ENCODE data around the gene SPAM1. TPM values are rescaled to one million over a fixed set of nuclear protein-coding genes. Genes with fewer than 3 reads are reported as not detected.

The SPAM1 gene
- total and polyA plus RNA-seq, 8 donors, result not detected

DNA sequence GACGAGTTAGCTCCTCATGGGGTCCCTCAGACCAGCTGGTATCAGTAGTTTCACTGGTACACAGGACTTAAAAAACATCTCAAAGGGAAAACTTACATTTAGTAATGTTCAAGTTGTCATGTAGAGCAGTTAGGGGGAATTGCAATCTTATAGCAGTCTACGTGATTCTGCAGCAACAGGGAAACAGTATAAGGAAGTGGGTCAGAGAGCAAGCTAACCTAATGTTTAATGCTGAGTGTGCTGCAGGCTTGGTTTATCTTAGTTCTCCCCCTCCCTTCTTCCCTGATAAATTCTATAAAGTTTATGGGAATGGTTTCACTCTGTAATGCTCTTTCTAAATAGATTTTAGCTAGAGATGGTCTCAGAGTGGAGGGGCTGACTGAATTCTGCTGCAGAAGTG lies 11.3 kb downstream of the SPAM1 start:
- H3K27ac ChIP-seq, result no peak overlapping the region
- intact Hi-C loops (cut with DNase I), result no loop called here

DNA sequence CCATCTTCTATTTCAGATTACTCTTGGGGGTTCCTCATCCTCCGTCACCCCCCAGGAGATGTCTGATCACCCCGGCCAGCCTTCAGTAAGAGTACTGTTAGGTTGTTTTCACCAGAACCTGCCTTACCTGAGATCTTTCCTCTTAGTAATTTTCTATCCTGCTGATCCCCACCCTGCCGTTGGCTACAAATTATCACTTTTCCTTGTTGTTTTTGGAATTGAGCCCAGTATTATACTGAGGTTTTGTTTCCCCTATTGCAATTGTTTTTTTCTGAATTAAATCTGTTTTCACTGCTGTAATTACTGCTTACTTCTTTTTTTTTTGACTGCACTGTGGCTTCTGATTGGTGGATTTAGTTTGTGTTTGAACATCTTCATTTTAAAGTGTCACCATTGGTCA lies 14.7 kb downstream of the SPAM1 start:
- ATAC-seq, result no peak
- Histone ChIP-seq H3K27ac (no peak overlapping the region), H3K4me1 (no peaks in the 10 kb centered on the region), H3K36me3 (no peaks in the 10 kb centered on the region), H3K4me3 (no peak overlapping the region), H3K27me3 (no peaks in the 10 kb centered on the region), H3K9me3 (peaks cover 0 to 10% of the 10 kb centered on the region in 2 donors)
- DNase-seq, result no peak
- intact Hi-C loops (cut with DNase I), result no loop called here
- TF ChIP-seq, protein P1, sequence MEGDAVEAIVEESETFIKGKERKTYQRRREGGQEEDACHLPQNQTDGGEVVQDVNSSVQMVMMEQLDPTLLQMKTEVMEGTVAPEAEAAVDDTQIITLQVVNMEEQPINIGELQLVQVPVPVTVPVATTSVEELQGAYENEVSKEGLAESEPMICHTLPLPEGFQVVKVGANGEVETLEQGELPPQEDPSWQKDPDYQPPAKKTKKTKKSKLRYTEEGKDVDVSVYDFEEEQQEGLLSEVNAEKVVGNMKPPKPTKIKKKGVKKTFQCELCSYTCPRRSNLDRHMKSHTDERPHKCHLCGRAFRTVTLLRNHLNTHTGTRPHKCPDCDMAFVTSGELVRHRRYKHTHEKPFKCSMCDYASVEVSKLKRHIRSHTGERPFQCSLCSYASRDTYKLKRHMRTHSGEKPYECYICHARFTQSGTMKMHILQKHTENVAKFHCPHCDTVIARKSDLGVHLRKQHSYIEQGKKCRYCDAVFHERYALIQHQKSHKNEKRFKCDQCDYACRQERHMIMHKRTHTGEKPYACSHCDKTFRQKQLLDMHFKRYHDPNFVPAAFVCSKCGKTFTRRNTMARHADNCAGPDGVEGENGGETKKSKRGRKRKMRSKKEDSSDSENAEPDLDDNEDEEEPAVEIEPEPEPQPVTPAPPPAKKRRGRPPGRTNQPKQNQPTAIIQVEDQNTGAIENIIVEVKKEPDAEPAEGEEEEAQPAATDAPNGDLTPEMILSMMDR (IDR thresholded peaks at IDR 0.05), result no peak

More for the DNA sequence above, 11.3 kb downstream of the SPAM1 start:
- TF ChIP-seq, protein P1 (IDR thresholded peaks at IDR 0.05), result no peak
- H3K4me3 ChIP-seq, result no peak overlapping the region
- DNase-seq (no peak), ATAC-seq (no peak)
- no peaks in the 10 kb centered on the region for H3K27me3 ChIP-seq
- no peaks in the 10 kb centered on the region for H3K4me1 ChIP-seq
- no peaks in the 10 kb centered on the region for H3K36me3 ChIP-seq
- H3K9me3 ChIP-seq, result peaks cover 0 to 10% of the 10 kb centered on the region in 2 donors

DNA sequence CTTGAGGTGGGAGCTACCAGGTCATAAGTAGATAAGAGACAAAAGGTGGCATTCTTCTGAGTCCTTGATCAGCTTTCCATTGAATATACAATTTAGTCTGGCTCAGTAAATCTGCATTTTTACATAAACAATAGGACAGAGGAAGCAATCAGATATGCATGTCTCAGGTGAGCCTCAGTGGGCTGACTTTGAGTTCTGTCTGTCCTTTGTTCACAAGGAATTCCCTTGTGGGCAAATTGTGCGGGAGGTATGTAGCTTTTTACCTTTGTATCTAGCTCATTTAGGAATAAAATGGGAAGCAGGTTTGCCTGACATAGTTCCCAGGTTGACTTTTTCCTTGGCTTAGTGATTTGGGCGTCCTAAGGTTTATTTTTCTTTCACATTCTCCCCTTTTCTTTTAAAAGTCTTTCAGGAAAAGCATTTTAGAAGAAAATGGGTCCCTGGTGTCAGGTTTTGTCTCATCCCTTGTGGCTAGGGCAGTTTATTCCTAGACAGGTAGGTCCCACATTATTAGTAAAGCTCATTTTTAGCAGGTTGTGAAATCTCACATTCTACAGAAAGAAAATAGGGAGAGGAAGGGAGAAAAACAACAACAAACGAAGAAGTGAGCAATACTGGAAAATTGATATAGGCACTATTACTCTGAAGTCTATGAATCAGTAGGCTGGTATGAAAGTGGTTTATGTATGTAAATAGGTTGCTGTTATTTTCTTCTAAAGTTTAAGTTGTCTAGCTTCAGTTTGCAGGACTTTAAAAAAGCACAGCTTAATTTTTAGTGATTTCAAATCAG lies 16.5 kb downstream of the SPAM1 start:
- TF ChIP-seq, protein P1 (IDR thresholded peaks at IDR 0.05), result no peak
- Histone ChIP-seq H3K9me3 (no peaks in the 10 kb centered on the region), H3K4me1 (no peaks in the 10 kb centered on the region), H3K27ac (no peak overlapping the region), H3K27me3 (no peaks in the 10 kb centered on the region), H3K4me3 (no peak overlapping the region), H3K36me3 (no peaks in the 10 kb centered on the region)
- DNase-seq, result no peak
- no peak for ATAC-seq
- intact Hi-C loops (cut with DNase I), result no loop called here

DNA sequence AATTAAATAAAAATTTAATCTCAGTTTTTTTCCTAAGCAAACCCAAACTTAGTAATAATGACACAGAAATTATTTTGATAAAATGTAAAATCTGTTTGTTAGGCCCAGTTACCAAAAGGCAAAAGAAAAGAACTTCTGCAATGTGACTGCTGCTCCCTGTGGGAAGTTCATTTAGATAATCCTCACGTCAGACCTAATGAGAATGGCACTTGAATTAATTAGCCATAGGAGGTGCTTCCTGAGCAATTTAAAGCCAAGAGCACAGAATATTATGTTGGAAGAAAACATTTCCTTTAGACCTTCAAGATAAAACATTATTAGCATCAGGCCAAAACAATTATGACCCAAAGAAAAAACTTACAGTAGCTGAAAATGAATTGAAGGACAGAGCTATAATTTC lies 19.4 kb downstream of the SPAM1 start:
- Histone ChIP-seq H3K4me1 (no peaks in the 10 kb centered on the region), H3K27ac (no peak overlapping the region), H3K27me3 (no peaks in the 10 kb centered on the region), H3K9me3 (no peaks in the 10 kb centered on the region), H3K36me3 (no peaks in the 10 kb centered on the region), H3K4me3 (no peak overlapping the region)
- intact Hi-C loops (cut with DNase I), result no loop called here
- ATAC-seq (no peak), DNase-seq (no peak)
- TF ChIP-seq, protein P1 (IDR thresholded peaks at IDR 0.05), result no peak

DNA sequence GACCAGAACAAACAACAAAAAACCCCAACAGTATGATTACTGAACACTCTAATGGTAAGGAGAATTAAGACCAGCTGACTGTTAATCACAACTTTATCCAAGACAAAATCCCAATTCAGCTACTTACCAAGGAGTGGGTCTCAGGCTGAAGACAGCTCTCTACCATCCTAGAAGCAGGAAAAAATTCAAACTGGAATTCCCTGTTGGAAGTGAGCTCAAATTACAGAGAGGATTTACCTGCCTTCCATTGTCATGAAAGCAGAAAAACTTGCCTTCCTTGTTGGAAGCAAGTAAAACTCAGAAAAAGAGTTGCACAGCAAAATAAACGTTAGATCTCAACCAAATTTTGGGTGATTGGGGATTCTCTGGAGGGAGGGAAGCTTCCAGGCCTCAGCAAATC lies 20.9 kb downstream of the SPAM1 start:
- no peak for ATAC-seq
- TF ChIP-seq, protein P1 (IDR thresholded peaks at IDR 0.05), result no peak
- no peak for DNase-seq
- Histone ChIP-seq H3K27me3 (no peaks in the 10 kb centered on the region), H3K27ac (no peak overlapping the region), H3K4me1 (no peaks in the 10 kb centered on the region), H3K4me3 (no peak overlapping the region), H3K9me3 (no peaks in the 10 kb centered on the region), H3K36me3 (no peaks in the 10 kb centered on the region)
- intact Hi-C loops (cut with DNase I), result no loop called here
